ENCODE data around the gene FBRSL1. TPM values are rescaled to one million over a fixed set of nuclear protein-coding genes. Genes with fewer than 3 reads are reported as not detected.

The FBRSL1 gene
- total RNA-seq, 1 experiment from 2014 or later: 124 TPM

DNA sequence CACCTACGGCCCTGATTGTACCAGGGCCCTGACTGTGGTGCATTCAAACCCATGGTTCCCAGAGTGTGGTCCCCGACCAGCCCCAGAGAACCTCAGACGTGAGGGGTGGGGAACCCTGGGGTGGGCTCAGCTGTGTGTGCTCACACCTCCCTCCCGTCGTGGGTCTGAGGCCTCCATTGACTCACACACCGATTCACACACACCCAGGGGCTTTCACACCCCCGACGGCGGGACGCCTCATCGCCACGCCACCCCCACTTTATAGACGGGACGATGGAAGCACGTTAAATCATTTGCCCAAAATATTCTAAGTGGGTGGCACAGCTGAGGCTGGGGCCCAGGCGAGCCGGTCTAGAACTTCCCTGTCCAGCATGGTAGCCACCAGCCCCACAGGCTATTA is 3.4 kb upstream of the FBRSL1 start:
- Histone ChIP-seq H3K27me3 (ENCODE audit: insufficient read depth, low read length) (no peaks in the 10 kb centered on the region), H3K9me2 (ENCODE audit: insufficient read depth) (no peaks in the 10 kb centered on the region), H3K4me2 (ENCODE audit: low read length) (no peak overlapping the region), H2AFZ (ENCODE audit: low read depth, low read length, poor library complexity, severe bottlenecking) (no peak overlapping the region), H3K27ac (ENCODE audit: low read depth, low read length) (no peak overlapping the region), H3K9ac (ENCODE audit: low read length) (no peak overlapping the region), H4K20me1 (ENCODE audit: insufficient read depth) (no peaks in the 10 kb centered on the region), H3K79me2 (ENCODE audit: insufficient read depth, low read length) (peaks cover 10% of the 10 kb centered on the region), H3K4me3 (replicated peaks in 1 of 2; ENCODE audit: low read depth in 1 of 2, low read length in 2 of 2) (no peak overlapping the region), H3K36me3 (ENCODE audit: control insufficient read depth in 1 of 2, insufficient read depth in 2 of 2, low read length in 2 of 2) (no peaks in the 10 kb centered on the region), H3K4me1 (ENCODE audit: control insufficient read depth in 1 of 2, insufficient read depth in 2 of 2, low read length in 2 of 2) (peaks cover 10 to 20% of the 10 kb centered on the region in 2 experiments; a peak in 3 of 4 replicates), H3K9me3 (ENCODE audit: control insufficient read depth in 1 of 2, insufficient read depth in 1 of 2, low read depth in 1 of 2, low read length in 2 of 2) (no peaks in the 10 kb centered on the region)
- ATAC-seq: no peak
- no peak for TF ChIP-seq SIN3A (IDR thresholded peaks at IDR 0.05; ENCODE audit: low read depth)
- TF ChIP-seq ZNF274 (IDR thresholded peaks at IDR 0.05; ENCODE audit: low read depth, low read length): no peak
- TF ChIP-seq EGR1 (IDR thresholded peaks at IDR 0.05; ENCODE audit: low read depth): no peak
- TF ChIP-seq CBX3 (IDR thresholded peaks at IDR 0.05; ENCODE audit: low read depth): no peak
- TF ChIP-seq EZH2 (IDR thresholded peaks at IDR 0.05): no peak
- TF ChIP-seq SRF (IDR thresholded peaks at IDR 0.05; ENCODE audit: low read depth): no peak
- no peak for TF ChIP-seq SP1 (IDR thresholded peaks at IDR 0.05; ENCODE audit: low read depth)
- no peak for TF ChIP-seq ZFX (IDR thresholded peaks at IDR 0.05)
- TF ChIP-seq, protein P1, sequence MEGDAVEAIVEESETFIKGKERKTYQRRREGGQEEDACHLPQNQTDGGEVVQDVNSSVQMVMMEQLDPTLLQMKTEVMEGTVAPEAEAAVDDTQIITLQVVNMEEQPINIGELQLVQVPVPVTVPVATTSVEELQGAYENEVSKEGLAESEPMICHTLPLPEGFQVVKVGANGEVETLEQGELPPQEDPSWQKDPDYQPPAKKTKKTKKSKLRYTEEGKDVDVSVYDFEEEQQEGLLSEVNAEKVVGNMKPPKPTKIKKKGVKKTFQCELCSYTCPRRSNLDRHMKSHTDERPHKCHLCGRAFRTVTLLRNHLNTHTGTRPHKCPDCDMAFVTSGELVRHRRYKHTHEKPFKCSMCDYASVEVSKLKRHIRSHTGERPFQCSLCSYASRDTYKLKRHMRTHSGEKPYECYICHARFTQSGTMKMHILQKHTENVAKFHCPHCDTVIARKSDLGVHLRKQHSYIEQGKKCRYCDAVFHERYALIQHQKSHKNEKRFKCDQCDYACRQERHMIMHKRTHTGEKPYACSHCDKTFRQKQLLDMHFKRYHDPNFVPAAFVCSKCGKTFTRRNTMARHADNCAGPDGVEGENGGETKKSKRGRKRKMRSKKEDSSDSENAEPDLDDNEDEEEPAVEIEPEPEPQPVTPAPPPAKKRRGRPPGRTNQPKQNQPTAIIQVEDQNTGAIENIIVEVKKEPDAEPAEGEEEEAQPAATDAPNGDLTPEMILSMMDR (IDR thresholded peaks at IDR 0.05 in 2 of 3, conservative IDR thresholded peaks at IDR 0.05 in 1 of 3; ENCODE audit: borderline replicate concordance in 1 of 3, insufficient read depth in 1 of 3, low read depth in 2 of 3, low read length in 2 of 3): no peak
- TF ChIP-seq, protein P2, sequence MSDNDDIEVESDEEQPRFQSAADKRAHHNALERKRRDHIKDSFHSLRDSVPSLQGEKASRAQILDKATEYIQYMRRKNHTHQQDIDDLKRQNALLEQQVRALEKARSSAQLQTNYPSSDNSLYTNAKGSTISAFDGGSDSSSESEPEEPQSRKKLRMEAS (IDR thresholded peaks at IDR 0.05): no peak
- TF ChIP-seq ZBTB33 (IDR thresholded peaks at IDR 0.05; ENCODE audit: extremely low read depth, insufficient replicate concordance, low read length): no peak
- TF ChIP-seq, protein P3, sequence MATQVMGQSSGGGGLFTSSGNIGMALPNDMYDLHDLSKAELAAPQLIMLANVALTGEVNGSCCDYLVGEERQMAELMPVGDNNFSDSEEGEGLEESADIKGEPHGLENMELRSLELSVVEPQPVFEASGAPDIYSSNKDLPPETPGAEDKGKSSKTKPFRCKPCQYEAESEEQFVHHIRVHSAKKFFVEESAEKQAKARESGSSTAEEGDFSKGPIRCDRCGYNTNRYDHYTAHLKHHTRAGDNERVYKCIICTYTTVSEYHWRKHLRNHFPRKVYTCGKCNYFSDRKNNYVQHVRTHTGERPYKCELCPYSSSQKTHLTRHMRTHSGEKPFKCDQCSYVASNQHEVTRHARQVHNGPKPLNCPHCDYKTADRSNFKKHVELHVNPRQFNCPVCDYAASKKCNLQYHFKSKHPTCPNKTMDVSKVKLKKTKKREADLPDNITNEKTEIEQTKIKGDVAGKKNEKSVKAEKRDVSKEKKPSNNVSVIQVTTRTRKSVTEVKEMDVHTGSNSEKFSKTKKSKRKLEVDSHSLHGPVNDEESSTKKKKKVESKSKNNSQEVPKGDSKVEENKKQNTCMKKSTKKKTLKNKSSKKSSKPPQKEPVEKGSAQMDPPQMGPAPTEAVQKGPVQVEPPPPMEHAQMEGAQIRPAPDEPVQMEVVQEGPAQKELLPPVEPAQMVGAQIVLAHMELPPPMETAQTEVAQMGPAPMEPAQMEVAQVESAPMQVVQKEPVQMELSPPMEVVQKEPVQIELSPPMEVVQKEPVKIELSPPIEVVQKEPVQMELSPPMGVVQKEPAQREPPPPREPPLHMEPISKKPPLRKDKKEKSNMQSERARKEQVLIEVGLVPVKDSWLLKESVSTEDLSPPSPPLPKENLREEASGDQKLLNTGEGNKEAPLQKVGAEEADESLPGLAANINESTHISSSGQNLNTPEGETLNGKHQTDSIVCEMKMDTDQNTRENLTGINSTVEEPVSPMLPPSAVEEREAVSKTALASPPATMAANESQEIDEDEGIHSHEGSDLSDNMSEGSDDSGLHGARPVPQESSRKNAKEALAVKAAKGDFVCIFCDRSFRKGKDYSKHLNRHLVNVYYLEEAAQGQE (IDR thresholded peaks at IDR 0.05; ENCODE audit: low read depth): no peak
- TF ChIP-seq TCF7L2 (IDR thresholded peaks at IDR 0.05; ENCODE audit: borderline replicate concordance, extremely low read depth, insufficient read depth, insufficient read length): no peak
- ChIA-PET CTCF (no interaction called here), RAD21 (ENCODE audit: low non-redundant PET in 1 of 2, low total read pairs in 2 of 2, uncharacterized antibody in 2 of 2, unreplicated experiment in 2 of 2) (no interaction called here), POLR2A (no interaction called here)
- no peak for DNase-seq (ENCODE audit: low read depth, low spot score)
- intact Hi-C loops (cut with micrococcal nuclease): no loop called here
- BruUV-seq (replicated peaks): no TSS peak
